WTC11 (cell line): ENCODE results near the gene FGF12.

Experiments
- CREM ChIP-seq: sonication (generic); formaldehyde crosslinking; IDR thresholded peaks from 2 replicates; pipeline ENCODE4 v1.8.1; 2022; ENCODE audit warnings: mild to moderate bottlenecking, missing genetic modification reagents, moderate library complexity
- ELF4 ChIP-seq: sonication (generic); formaldehyde crosslinking; IDR thresholded peaks from 2 replicates; pipeline ENCODE4 v1.8.1; 2022; ENCODE audit warnings: low read depth, mild to moderate bottlenecking, moderate library complexity, missing genetic modification reagents
- EMX1 ChIP-seq: fragments of 250-450 bp; sonication (Bioruptor Pico); IDR thresholded peaks from 2 replicates; pipeline ENCODE4 v1.8.0; 2021; ENCODE audit warnings: mild to moderate bottlenecking
- ETV6 ChIP-seq: sonication (generic); formaldehyde crosslinking; IDR thresholded peaks from 2 replicates; pipeline ENCODE4 v1.8.1; 2022; ENCODE audit warnings: mild to moderate bottlenecking, missing genetic modification reagents
- ZNF416 ChIP-seq: fragments of 250-450 bp; sonication (Bioruptor Pico); IDR thresholded peaks from 2 replicates; pipeline ENCODE4 v1.9.0; 2021; ENCODE audit warnings: mild to moderate bottlenecking, inconsistent platforms
- TF ChIP-seq, protein P1 (sequence below): fragments of 250-450 bp; sonication (Bioruptor Pico); IDR thresholded peaks from 2 replicates; pipeline ENCODE4 v2.1.2; 2022; ENCODE audit warnings: mild to moderate bottlenecking, moderate library complexity
- TF ChIP-seq, protein P2 (sequence below): sonication (generic); formaldehyde crosslinking; IDR thresholded peaks from 2 replicates; pipeline ENCODE4 v1.8.1; 2023; ENCODE audit warnings: mild to moderate bottlenecking, missing genetic modification reagents, moderate library complexity
- TF ChIP-seq, protein P3 (sequence below): fragments of 200-600 bp; IDR thresholded peaks from 2 replicates; pipeline ENCODE4 v1.8.0; 2022; ENCODE audit warnings: antibody characterized with exemption
- TF ChIP-seq, protein P4 (sequence below): sonication (generic); formaldehyde crosslinking; conservative IDR thresholded peaks from 2 replicates; pipeline ENCODE4 v1.8.1; 2022; ENCODE audit warnings: mild to moderate bottlenecking, missing genetic modification reagents

DNA sequence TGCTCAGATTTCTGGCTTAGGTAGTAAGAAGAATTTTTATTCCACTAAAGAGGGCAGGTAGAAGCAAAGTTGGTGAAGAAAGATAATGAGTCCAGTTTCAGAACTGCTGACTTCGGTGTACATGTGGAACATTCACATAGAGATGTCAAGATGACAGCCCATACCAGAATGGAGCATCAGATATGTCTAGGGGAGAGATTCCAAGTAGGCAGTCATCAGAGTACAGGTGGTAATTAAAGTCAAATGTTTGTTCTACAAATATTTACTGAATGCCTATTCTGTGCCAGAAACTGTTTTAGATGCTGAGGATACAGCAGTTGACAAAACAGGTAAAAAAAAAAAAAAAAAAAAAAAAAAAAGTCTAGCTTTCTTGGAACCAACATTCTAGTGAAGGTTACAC is 81.9 kb downstream of the FGF12 start:
- TF ChIP-seq, protein P1, sequence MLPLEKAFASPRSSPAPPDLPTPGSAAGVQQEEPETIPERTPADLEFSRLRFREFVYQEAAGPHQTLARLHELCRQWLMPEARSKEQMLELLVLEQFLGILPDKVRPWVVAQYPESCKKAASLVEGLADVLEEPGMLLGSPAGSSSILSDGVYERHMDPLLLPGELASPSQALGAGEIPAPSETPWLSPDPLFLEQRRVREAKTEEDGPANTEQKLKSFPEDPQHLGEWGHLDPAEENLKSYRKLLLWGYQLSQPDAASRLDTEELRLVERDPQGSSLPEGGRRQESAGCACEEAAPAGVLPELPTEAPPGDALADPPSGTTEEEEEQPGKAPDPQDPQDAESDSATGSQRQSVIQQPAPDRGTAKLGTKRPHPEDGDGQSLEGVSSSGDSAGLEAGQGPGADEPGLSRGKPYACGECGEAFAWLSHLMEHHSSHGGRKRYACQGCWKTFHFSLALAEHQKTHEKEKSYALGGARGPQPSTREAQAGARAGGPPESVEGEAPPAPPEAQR (CRISPR knock-in tag) = no peak
- TF ChIP-seq ZNF416 = no peak
- TF ChIP-seq, protein P2, sequence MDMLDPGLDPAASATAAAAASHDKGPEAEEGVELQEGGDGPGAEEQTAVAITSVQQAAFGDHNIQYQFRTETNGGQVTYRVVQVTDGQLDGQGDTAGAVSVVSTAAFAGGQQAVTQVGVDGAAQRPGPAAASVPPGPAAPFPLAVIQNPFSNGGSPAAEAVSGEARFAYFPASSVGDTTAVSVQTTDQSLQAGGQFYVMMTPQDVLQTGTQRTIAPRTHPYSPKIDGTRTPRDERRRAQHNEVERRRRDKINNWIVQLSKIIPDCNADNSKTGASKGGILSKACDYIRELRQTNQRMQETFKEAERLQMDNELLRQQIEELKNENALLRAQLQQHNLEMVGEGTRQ (CRISPR knock-in tag) = no peak
- TF ChIP-seq EMX1 (CRISPR knock-in tag) = no peak
- TF ChIP-seq ELF4 (CRISPR knock-in tag) = no peak
- TF ChIP-seq, protein P3, sequence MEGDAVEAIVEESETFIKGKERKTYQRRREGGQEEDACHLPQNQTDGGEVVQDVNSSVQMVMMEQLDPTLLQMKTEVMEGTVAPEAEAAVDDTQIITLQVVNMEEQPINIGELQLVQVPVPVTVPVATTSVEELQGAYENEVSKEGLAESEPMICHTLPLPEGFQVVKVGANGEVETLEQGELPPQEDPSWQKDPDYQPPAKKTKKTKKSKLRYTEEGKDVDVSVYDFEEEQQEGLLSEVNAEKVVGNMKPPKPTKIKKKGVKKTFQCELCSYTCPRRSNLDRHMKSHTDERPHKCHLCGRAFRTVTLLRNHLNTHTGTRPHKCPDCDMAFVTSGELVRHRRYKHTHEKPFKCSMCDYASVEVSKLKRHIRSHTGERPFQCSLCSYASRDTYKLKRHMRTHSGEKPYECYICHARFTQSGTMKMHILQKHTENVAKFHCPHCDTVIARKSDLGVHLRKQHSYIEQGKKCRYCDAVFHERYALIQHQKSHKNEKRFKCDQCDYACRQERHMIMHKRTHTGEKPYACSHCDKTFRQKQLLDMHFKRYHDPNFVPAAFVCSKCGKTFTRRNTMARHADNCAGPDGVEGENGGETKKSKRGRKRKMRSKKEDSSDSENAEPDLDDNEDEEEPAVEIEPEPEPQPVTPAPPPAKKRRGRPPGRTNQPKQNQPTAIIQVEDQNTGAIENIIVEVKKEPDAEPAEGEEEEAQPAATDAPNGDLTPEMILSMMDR = no peak
- no peak for TF ChIP-seq CREM (CRISPR knock-in tag)
- TF ChIP-seq, protein P4, sequence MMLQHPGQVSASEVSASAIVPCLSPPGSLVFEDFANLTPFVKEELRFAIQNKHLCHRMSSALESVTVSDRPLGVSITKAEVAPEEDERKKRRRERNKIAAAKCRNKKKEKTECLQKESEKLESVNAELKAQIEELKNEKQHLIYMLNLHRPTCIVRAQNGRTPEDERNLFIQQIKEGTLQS (CRISPR knock-in tag) = no peak
- TF ChIP-seq ETV6 (CRISPR knock-in tag) = no peak
